HG02763 (cell line): ENCODE data around the gene SYNRG.

Experiments
- ATAC-seq: cut with Tn5 transposase; IDR thresholded peaks from one replicate; pipeline ENCODE4 v1.9.1; 2021; ENCODE audit warnings: mild to moderate bottlenecking, moderate library complexity; ENCODE audit not compliant: unreplicated experiment

The SYNRG gene

DNA sequence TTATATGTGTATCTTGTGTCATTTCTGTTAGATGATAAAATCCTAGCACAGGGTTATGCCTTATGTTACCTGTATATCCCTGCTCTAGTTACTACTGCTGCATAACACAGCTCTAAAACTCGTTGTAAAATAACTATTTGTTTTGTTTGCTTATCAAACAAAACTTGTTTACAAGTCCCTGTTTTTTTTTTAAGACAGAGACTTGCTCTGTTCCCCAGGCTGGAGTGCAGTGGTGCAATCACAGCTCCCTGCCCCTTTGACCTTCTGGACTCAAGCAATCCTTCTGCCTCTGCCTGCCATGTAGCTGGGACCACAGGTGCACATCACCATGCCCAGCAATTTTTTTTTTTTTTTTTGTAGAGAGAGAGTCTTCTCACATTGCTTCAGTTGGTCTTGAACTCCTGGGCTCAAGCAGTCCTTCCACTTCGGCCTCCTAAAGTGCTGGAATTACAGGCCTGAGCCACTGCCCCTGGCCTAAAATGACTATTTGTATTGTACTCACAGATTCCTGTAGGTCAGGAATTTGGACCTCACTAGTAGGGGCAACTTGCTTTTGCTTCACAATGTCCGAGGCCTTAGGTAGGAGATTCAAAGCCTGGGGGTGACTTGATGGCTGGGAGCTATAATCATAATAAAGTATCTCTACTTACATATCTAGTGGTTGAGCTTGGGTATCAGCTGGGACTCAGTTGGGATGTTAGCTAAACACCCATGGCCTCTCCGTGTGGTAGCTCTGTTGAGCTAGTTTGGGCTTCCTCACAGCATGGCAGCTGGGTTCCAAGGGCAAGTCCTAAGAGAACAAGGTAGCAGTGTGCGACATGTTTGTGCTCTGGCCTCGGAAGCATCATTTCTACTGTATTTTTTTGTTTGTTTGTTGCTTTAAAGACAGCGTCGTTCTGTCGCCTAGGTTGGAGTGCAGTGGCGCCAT, 106.9 kb downstream of the SYNRG start:
- ATAC-seq, result no peak

DNA sequence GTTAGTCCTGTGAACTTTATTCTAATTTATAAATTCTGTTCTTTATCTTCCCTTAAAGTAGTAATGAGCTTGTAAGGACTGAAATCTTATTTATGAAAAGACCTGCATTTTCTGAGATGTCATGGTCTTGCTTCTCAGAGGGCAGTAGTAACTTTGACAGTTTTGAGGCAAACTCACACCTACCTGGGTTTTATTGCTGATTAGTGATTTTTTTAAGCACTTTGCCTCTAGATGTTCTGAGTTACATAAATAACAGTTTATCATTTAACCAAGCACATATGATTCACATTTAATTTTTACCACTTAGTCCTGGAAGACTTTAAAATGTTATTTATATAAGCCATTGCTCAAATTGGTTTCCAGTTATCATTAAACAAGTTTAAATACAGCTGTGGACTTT, 108.8 kb downstream of the SYNRG start:
- ATAC-seq, result no peak

DNA sequence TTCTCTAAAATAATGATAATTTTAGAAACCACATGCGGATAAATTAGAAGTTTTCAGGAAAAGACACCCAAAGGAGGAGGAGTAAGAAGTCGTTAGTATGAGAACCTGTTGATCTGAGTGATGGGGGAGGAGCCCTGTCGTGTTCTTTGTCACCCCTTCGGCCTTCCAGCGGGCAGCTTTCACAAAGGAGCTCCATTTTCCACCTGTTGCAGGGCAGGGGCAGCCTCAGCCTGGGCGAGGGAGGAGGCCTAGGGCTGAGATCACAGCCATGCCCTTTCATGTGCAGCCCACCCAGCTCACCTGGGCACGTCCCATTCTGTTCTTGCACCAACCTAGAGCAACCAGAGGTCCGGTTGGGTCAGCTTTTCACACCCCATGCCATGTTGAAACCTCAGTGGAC, 114.2 kb downstream of the SYNRG start:
- no peak for ATAC-seq

DNA sequence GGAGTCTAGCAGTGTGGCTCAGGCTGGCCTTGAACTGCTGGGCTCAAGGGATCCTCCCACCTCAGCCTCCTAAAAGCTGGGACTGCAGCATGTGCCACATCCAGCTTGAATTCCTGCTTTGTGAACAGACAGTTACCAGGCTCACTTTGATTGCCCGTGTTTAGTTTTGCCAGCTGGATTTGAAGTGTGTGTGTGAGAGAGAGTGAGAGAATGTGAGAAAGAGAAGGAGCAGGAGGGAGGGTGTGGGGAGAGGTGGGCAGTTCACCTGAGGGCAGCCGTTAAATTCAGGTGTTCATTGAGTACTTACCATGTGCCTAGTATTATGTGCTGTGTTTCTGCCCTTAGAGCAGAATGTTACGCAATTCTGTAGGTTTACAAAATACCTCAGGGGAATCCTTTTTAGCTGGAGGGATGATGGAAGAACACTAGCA, 114.8 kb downstream of the SYNRG start:
- ATAC-seq, result no peak

DNA sequence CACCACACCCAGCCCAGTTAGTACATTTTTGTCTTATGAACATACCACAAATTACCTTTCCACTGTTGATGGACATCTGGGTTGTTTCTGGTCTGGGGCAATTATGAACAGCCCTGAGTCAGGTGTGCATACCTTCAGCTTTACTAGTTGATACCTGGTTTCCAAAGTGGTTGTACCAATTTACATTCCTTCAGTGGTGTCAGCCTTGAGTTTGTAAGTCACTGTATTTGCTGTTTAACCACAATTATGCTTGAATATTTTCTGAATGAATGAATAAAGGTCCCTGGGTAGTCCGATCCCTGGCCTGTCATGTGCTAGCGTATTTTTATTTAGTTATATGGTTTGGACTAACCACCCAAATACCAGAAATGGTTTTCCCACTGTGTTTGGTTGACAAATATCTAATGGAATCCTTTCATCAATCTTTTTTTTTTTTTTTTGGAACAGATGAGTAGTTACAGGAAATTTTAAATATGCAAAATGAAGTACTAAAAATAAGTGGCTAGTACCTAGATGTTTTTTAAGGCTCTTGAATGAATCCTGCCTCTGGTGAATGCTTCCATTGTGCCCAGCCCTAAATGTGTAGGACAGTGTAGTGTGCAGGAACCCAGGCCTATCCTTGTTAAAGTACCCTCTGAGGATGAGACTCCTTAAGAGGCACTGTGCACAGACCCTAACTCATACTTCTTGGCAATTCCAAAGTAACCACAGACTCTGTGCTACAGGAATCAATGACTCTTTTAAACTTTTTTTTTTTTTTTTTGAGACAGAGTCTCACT, 115.8 kb downstream of the SYNRG start:
- no peak for ATAC-seq

DNA sequence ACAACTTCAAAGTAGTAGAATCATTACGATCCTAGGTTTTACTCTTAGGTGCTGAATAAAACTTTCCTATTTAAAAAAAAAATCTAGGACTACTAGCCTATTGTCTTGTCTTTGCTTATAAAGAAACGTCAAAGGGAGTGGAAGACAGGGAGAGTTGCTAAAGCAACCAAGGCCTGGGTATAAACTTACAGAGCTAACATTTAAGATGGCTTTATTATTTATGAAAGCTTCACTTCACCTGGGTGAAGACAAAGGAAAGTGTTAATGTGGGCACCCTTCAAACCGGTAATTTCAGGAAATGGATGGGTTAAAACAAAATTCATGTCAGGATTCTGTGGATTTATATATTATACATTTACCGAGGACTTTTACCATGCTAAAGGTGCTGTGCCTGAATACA, 117.1 kb downstream of the SYNRG start:
- no peak for ATAC-seq

DNA sequence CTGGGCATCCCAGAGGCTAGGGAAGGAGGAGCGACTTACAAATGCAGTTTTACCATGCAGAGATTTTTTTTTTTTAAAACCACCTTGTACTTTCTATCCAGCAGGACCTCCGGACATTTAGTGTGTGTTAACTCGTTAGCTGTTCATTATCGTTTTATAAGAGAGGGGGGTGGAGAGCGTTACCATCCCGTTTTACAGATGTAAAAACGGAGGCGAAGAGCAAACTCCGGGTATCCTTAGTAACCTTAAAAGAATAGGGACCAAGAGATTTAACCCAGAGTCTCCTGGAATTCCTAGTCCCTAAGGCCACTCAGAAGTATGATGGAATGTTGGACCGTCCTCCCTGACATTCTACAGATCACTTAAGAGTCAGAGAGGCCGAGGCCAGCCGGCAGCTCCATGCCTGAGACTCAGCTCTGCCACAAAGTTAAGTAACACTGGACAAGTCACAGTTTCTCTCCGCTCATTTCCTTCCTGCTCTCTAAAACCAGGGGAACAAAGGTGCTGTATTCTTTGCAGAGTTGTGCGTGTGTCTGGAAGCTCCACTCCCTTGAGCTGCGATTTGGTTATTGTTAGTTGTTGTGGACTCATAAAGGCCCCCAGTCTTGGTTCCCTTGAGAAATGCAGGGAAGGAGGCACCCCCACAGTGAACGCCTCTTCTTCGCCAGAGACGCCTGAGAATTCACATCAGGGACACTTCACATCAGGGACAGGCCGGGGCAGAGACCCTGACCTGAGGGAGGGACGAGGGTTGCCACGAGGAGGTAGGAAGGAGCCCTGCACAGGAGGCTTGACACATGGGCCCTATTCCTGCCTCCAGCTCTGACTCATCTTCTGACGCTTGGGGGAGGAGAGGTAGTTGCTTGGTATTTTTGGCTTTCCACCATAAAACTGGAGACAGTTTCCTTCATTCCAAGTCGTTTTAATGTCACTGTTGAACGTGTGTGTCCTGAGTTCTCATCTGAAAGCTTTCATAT, 118.3 kb downstream of the SYNRG start:
- no peak for ATAC-seq

DNA sequence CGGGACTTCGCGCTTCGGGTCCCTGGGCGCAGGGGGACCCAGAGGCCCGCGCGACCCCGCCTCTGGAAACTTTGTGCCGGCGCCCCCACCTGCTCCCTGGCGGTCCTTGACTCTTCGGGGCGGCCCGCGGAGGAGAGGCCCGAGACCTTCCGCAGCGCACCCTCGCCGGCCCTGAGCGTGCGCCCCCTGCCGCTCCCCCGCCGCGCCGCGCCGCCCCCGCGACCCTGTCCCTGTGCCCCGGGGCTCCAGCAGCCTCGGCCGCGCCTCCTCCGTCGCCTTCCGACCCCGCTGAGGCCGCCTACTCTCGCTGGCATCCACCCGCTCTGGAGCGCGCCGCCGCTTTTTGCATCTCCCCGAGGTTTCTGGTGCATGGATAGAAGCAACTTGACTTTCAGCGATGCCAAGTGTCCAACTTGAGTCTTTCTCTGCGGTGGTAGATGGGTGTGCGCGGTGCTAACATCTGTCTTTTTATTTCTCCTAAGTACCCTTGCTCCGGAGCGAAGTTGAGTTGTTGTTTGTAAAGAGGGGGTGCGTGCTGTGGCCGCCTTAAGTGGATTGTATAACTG, 119.1 kb downstream of the SYNRG start:
- ATAC-seq, result peak; percentile 43

DNA sequence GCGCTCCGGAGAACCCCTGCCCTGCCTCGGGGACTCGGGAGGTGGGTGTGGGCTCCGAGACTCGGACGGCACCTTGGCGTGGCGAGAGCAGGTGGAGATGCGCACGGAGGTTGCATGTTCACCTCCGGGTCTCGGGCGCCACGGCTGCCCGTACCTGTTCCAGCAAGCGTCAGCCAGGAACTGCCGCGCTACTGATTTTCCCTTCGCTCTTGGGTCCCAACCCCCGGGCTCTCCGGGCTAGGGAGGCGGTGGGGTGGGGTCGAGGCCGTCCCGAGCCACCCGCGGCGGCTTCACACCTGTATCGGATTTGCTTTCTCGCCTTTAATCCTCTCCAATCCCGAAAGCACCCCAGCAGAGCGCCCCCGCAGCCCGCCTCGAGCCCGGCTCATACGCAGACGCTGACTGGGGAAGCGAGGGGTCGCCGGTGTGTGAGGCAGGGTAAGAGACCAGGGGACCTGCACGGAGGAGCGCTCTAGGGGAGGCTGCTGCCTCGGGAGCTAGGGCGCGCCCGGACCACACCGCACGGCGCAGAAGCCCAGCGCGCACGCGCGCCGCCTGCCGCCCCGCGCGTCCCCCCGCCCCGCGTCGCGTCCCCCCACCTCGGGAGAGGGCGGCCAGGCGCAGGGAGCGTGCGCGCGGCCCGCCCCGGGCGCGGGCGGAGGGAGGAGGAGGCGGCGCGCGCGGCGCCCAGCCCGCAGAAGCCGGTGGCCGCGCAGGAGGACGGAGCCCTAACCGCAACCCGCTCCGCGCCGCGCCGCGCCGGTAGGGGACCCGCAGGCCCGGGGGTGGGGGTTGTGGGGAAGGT, 119.8 kb downstream of the SYNRG start, which contains the start of gene DUSP14:
TSS of gene DUSP14 (plus strand) at position 695 of the 805 bp plus-strand sequence. CDS start 22,382 bp downstream, outside the sequence.
- ATAC-seq, result peak; percentile 62

DNA sequence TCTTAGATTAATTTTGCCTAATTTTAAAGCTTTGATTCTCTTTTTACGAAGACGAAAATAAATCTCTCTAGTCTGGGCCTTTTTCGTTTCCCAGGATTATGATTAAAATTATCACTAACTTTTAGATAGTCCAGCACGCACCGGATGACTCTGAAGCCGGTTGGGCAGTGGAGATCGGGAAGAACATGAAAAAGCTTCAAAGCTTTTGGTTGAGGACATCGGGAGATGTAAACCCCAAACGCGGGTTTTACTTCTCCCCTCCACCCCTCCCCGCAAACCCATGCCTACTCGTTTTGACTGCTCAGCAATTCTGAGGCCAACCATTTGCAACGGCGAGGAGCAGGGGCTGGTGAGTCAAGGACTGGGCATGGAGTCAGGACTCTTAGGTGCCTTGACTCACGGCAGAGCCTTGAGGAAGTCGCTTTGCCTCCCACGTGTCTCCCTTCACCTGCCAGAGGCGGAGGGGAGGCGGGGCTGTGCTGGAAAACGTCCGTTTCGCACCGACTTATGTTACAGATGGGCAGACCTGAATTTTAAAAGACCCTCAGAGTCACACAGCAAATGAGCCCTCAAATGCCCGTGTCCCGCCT, 120.5 kb downstream of the SYNRG start:
- peak; percentile 6 for ATAC-seq

DNA sequence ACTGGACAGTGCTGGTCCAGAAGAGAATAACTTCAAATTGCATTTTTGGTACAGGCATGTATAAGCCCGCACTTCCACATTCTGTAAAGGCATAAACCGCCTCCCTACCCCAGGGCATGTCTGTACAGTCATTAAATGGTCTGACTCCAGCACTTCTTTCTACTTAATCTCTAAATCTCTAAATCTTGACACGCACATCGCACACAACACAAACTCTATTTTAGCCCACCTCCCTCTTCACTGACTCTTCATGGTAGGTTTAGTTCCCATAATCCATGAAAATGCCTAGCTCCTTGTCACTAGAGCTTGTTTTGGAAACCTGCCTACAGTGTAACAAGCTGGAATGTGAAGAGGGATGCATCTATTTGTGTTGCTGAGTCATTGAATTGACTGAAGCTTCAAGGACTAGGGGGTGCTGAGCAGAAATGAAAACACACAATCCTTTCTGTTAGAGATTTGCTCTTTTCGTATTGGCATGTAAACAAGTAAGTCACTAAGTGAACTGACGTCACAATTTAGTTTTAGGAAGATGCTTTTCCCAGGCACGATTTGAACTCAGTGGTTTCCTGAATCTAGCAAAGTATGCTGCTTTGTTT, 121.1 kb downstream of the SYNRG start:
- ATAC-seq, result no peak

DNA sequence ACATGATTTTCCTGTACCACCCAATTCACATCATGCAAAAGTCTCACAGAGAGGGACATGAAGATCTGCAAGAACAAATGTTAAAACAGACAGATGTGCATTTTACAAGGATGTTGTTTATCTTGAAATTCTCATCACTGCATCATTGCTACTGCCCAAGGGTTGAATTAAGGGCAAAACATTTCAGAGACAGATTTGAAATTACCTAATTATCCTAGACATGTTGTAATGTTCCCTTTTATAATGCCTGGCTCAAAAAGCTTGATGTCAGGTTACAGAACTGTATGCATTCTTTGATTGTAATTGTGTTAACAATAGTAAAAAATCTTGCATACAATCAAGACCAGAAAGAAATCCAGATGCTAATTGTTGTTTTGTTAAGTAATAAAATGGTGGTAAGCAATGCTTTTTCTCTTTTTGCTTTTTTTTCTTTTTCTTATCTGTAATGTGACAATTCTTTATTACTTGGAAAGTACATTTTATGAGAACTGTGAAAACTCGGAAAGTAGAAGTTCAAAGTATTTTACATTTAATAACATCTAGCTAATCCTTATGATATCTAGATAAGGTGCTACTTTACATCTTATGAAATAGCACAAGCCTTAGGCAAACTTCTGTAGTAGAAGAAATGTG, 123.2 kb downstream of the SYNRG start:
- ATAC-seq, result no peak

DNA sequence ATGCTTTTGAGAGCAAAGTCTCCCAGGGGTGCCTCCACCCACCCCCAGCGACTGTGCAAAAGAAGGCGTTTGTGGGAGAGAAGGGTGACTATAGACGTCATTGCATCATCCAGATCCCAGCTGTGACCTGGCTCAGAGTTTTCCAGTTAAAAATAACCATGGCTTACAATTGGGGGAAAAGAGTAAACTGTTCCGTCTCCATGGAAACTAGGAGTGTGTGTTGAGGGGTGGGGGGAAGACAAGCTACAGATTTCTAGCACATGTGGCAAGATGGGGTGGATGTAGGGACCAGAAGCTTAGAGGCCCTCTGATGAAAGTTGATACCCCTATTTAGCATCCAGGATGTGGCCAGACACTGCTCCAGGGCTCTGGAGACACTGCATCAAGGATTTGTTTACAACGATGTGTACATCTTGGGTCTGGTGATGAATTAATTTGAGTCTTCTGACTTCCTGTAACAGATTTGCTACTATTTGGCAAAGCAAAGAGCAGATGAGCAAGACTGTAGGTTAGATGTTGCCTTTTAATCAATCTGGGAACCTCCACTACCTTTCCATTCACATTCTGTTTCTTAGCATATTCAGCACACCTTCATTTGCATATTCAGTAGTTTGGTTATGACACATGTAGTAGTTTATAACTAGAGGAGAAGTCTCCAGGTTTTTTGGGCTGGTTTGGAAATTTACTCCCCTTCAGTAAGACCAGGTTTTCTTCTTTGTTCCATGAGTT, 125.7 kb downstream of the SYNRG start:
- no peak for ATAC-seq

DNA sequence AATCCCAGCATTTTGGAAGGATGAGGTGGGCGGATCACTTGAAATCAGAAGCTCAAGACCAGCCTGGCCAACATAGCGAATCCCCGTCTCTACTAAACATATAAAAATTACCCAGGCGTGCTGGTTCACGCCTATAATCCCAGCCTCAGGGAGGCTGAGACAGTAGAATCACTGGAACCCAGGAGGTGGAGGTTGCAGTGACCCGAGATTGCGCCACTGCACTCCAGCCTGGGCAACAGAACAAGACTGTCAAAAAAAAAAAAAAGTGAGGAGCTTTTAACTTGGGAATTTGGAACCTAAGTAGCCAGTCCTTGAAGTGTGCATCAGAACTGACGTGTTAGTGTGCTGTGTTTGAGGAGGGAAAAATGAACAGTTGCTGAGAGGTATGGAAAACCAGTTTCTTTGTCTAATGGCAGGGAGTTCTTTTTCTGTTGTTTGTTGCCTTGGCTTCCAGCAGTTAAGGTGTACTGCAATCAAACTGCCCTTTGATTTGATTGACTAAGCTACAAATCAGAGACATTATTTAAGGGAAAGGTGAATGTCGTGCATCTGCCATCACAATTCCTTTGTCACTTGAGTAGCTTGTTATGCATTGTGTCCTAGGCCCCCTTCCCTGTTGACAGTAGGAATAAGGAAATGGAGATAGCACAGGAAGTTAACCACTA, 128.1 kb downstream of the SYNRG start:
- ATAC-seq, result no peak

DNA sequence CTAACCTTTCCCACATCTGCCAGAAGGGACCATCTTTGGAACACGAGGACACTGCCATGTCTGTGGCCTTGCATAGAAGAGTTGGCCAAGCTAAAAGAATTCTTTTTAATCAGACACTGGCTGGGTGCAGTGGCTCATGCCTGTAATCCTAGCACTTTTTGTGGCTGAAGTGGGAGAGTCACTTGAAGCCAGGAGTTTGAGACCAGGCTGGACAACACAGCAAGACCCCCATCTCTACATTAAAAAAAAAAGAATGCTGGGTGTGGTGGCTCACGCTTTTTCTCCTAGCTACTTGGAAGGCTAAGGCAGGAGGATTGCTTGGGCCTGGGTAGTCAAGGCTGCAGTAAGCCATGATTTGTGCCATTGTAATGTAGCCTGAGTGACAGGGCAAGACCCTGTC, 128.8 kb downstream of the SYNRG start:
- ATAC-seq, result no peak

DNA sequence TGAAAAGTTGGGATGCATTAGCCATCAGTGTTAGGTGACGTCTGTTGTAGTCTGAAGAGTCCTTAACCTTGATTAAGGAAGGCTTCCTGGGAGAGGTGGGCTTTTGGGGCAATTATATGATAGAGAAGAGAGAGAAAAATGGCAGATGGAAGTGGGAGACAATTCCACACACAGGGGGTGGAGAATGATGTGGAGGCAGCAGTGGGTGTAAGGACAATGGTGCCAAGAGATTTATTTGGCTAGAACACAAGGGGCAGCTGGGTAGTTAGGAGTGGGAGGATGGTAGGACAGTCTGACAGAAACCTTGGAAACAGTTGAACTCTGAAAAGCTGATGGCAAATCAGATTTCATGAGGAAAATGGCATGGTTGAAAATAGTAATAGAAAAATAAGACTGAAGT, 130.2 kb downstream of the SYNRG start:
- no peak for ATAC-seq

DNA sequence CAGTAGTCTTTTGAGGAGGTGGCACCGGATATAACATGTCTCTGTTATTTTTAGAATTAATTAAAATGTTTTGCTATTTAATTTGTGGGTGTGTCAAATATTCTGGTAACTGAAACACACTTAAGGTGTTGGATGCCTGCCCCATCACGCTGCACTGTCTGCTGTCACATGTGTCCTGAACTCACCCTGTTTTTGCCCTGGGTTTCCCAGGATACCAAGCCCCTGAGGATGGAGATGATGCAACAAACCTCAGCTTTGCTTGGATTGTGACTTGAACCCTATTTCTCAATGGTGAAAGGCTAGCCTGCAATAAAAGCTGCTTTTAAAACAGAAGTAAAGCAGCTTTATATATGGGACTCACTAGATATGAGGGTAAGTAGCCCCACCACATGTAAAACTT, 131.0 kb downstream of the SYNRG start:
- ATAC-seq, result no peak
